Measurements from ENCODE around the gene TNK1. TPM values are rescaled to one million over a fixed set of nuclear protein-coding genes. Genes with fewer than 3 reads are reported as not detected.
A peak's percentile ranks its signal among the peaks of the same experiment; 100 is the strongest.

TNK1 gene
- total and polyA plus RNA-seq, 12 donors = 1.1 to 4.4 (median 2.1) TPM

GRCh38 chr17:7436556-7437368 lies 55.9 kb downstream of the TNK1 start:
- peaks cover 0 to 39% (median 12%) of the 10 kb centered on the region in 7 donors for H3K27me3 ChIP-seq
- intact Hi-C loops (cut with DNase I) = loop anchor here (1.0 to 10.0 kb wide), 15 partner anchors 34 to 151 kb away; partner anchors contain the start of genes KCTD11 (in 5 of the 10), SENP3 (in 4 of the 10), TMEM95 (in 4 of the 10) and ZBTB4 (in 3 of the 10)
- TF ChIP-seq CTCF (IDR thresholded peaks at IDR 0.05) = peak; percentile 58 to 98 (median 86)
- peak; percentile 64 to 84 (median 78) for ATAC-seq
- H3K4me1 ChIP-seq = peaks cover 24 to 65% (median 52%) of the 10 kb centered on the region in 9 donors
- H3K27ac ChIP-seq = peak overlapping the region; percentile 36 to 78 (median 62)
- peak; percentile 70 to 83 for DNase-seq
- H3K4me3 ChIP-seq = peak overlapping the region in 9 of 10 donors; percentile 36 to 66 (median 54)
- no peaks in the 10 kb centered on the region for H3K9me3 ChIP-seq
- no peaks in the 10 kb centered on the region for H3K36me3 ChIP-seq
- 4 to 6% methylated on average over 87 to 92 of the region's 92 CpGs for WGBS, 2 donors

GRCh38 chr17:7437369-7437863 lies 56.5 kb downstream of the TNK1 start:
- peak overlapping the region in 8 of 10 donors; percentile 37 to 78 (median 68) for H3K27ac ChIP-seq
- ATAC-seq = peak in 2 of 8 donors; percentile 1 to 5
- intact Hi-C loops (cut with DNase I) = loop anchor here (1.0 to 10.0 kb wide), 15 partner anchors 35 to 150 kb away; partner anchors contain the start of genes KCTD11 (in 5 of the 10), SENP3 (in 4 of the 10), TMEM95 (in 4 of the 10) and ZBTB4 (in 3 of the 10)

GRCh38 chr17:7437950-7438614 lies 57.2 kb downstream of the TNK1 start:
- H3K4me1 ChIP-seq = peaks cover 24 to 65% (median 52%) of the 10 kb centered on the region in 9 donors
- H3K27ac ChIP-seq = peak overlapping the region in 8 of 10 donors; percentile 37 to 78 (median 69)
- H3K9me3 ChIP-seq = no peaks in the 10 kb centered on the region
- H3K36me3 ChIP-seq = no peaks in the 10 kb centered on the region
- ATAC-seq (peak; percentile 5 to 28 (median 18)), DNase-seq (peak; percentile 74 to 82)
- H3K4me3 ChIP-seq = peak overlapping the region in 9 of 10 donors; percentile 43 to 66 (median 54)
- H3K27me3 ChIP-seq = peaks cover 0 to 42% (median 12%) of the 10 kb centered on the region in 7 donors
- intact Hi-C loops (cut with DNase I) = loop anchor here (1.0 to 10.0 kb wide), 17 partner anchors 16 to 149 kb away; partner anchors contain the start of genes KCTD11 (in 5 of the 10), SENP3 (in 4 of the 10), TMEM95 (in 4 of the 10) and ZBTB4 (in 3 of the 10)
- no peak for TF ChIP-seq CTCF (IDR thresholded peaks at IDR 0.05)
- 10 to 14% methylated on average over 48 of the region's 48 CpGs for WGBS, 2 donors

More at GRCh38 chr17:7437369-7437863, 56.5 kb downstream of the TNK1 start:
- H3K9me3 ChIP-seq = no peaks in the 10 kb centered on the region
- no peak for TF ChIP-seq CTCF (IDR thresholded peaks at IDR 0.05)
- peaks cover 24 to 65% (median 52%) of the 10 kb centered on the region in 9 donors for H3K4me1 ChIP-seq
- WGBS, 2 donors = 23 to 25% methylated on average over 31 of the region's 31 CpGs
- peak overlapping the region in 9 of 10 donors; percentile 43 to 66 (median 54) for H3K4me3 ChIP-seq
- DNase-seq = no peak
- no peaks in the 10 kb centered on the region for H3K36me3 ChIP-seq
- peaks cover 0 to 42% (median 12%) of the 10 kb centered on the region in 7 donors for H3K27me3 ChIP-seq
